Osteoblast (primary cell): ENCODE data around the gene KIRREL3. TPM values are rescaled to one million over a fixed set of nuclear protein-coding genes. Genes with fewer than 3 reads are reported as not detected.

Experiments
- DNase-seq: peaks from one replicate; pipeline ENCODE4 v3.0.0; 2011; ENCODE audit warnings: low spot score, mixed read lengths; ENCODE audit not compliant: insufficient read length; ENCODE audit errors: missing footprints
- H2AFZ ChIP-seq: 2 replicates; pipeline ENCODE4 v1.6.0; 2011; ENCODE audit warnings: mild to moderate bottlenecking, low read length
- H3K27ac ChIP-seq: 2 replicates; pipeline ENCODE4 v1.5.1; 2011; ENCODE audit warnings: mild to moderate bottlenecking, low read depth, low read length, moderate library complexity
- H3K27me3 ChIP-seq: 2 replicates; pipeline ENCODE4 v1.6.0; 2012; ENCODE audit warnings: mild to moderate bottlenecking, control low read depth, inconsistent platforms, low read length, moderate library complexity; ENCODE audit not compliant: insufficient read depth
- H3K36me3 ChIP-seq: 2 replicates; pipeline ENCODE4 v1.5.1; 2011; ENCODE audit warnings: mild to moderate bottlenecking, low read length, control low read depth, moderate library complexity; ENCODE audit not compliant: insufficient read depth
- H3K4me1 ChIP-seq: 2 replicates; pipeline ENCODE4 v1.5.1; 2011; ENCODE audit warnings: mild to moderate bottlenecking, low read length, control low read depth, moderate library complexity; ENCODE audit not compliant: insufficient read depth
- H3K4me2 ChIP-seq: 2 replicates; pipeline ENCODE4 v1.6.0; 2011; ENCODE audit warnings: mild to moderate bottlenecking, low read length; ENCODE audit not compliant: insufficient read depth
- H3K4me3 ChIP-seq: fragments of 200-600 bp; sonication (generic); 3 replicates; pipeline ENCODE4 v1.5.1; 2012; ENCODE audit warnings: mild to moderate bottlenecking, low read length, inconsistent platforms; ENCODE audit not compliant: insufficient read depth
- H3K79me2 ChIP-seq: 2 replicates; pipeline ENCODE4 v1.6.0; 2012; ENCODE audit warnings: mild to moderate bottlenecking, low read length, control low read depth, inconsistent platforms; ENCODE audit not compliant: insufficient read depth
- H3K9me3 ChIP-seq: 2 replicates; pipeline ENCODE4 v1.5.1; 2011; ENCODE audit warnings: low read depth, low read length, control low read depth
- H4K20me1 ChIP-seq: 2 replicates; pipeline ENCODE4 v1.6.0; 2012; ENCODE audit warnings: mild to moderate bottlenecking, low read length, control low read depth; ENCODE audit not compliant: insufficient read depth
- CTCF ChIP-seq: IDR thresholded peaks from 2 replicates; pipeline ENCODE4 v1.5.1; 2011; ENCODE audit warnings: mild to moderate bottlenecking, low read depth, low read length, moderate library complexity; ENCODE audit errors: extremely low read depth
- total RNA-seq: library from RNA; depleted of rRNA; stranded (reverse); fragments of >200 nt; gene quantifications from 2 replicates; pipeline ENCODE4 v1.2.3, GENCODE V29; 2012

Gene KIRREL3
- total RNA-seq, 1 donor = 3.6 TPM

DNA sequence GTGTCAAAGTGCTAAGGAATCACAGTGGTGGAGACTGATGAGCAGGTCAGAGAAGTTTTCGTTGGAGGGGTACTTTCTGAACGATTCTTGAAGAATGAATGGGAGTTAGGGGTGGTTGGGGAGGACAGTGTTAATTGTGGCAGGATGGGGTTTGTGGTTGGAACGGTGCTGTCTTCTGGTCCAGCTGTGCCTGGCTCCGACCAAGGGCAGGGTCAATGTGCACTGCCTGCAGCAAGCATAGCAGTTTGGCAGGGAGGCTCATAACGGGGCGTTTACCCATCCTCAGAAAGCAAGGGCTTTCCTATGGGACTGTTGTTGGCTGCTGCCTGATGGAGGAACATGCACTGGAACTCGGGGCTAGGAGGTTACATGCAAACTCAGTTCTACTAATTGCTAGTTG is 265.8 kb downstream of the KIRREL3 start:
- Histone ChIP-seq H3K79me2 (no peaks in the 10 kb centered on the region), H4K20me1 (no peaks in the 10 kb centered on the region), H3K4me2 (no peak overlapping the region), H3K27ac (no peak overlapping the region), H3K4me1 (peaks cover 17% of the 10 kb centered on the region), H3K9me3 (no peaks in the 10 kb centered on the region), H3K36me3 (no peaks in the 10 kb centered on the region), H3K27me3 (no peaks in the 10 kb centered on the region), H3K4me3 (no peak overlapping the region), H2AFZ (no peak overlapping the region)
- no peak for TF ChIP-seq CTCF
- no peak for DNase-seq

DNA sequence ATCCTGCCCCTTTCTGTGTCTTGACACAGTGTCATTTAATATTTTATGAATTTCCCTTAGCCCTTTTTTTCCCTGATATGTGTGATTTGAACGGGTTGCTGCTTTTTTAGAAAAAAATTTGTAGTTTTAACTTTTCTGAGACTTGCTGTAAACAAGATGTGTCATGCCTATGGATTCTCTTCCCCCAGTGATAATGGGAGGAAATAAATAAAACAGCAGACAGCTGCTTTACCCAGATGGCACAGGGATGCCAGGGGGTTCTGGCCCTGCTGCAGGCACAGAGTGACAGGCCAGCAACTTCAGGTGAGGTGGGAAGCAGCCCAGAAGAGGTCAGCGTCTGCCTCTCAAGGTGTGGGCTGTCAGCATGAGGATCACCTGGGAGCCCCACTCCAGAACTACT is 266.9 kb downstream of the KIRREL3 start:
- Histone ChIP-seq H3K4me2 (no peak overlapping the region), H3K36me3 (no peaks in the 10 kb centered on the region), H3K27me3 (no peaks in the 10 kb centered on the region), H3K27ac (no peak overlapping the region), H3K4me1 (peaks cover 11% of the 10 kb centered on the region), H2AFZ (no peak overlapping the region), H3K79me2 (no peaks in the 10 kb centered on the region), H3K4me3 (no peak overlapping the region), H4K20me1 (no peaks in the 10 kb centered on the region), H3K9me3 (no peaks in the 10 kb centered on the region)
- no peak for DNase-seq
- no peak for TF ChIP-seq CTCF

DNA sequence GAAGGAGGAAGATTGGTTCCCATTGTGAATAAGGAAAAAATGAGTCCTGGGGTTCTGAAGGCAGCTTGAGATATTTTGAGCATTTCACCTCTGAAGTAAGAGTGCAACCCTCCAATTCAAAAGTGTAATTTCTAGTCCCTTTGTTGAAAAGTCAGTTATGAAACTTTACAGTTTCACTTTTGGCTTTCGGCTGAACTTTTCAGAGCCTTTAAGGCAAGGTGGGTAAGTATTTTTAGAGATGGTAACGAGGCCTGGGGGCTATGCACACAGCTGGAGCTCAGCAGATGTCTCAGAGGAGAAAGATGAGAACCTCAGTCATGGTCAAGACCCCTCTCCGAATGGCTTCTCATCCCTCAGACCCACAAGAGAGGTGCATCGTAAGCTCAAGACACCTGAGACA is 267.6 kb downstream of the KIRREL3 start:
- H2AFZ ChIP-seq = no peak overlapping the region
- no peak for TF ChIP-seq CTCF
- H3K27me3 ChIP-seq = no peaks in the 10 kb centered on the region
- no peak overlapping the region for H3K27ac ChIP-seq
- no peak overlapping the region for H3K4me2 ChIP-seq
- no peaks in the 10 kb centered on the region for H4K20me1 ChIP-seq
- H3K9me3 ChIP-seq = no peaks in the 10 kb centered on the region
- no peaks in the 10 kb centered on the region for H3K79me2 ChIP-seq
- H3K4me3 ChIP-seq = no peak overlapping the region
- no peak for DNase-seq
- no peaks in the 10 kb centered on the region for H3K36me3 ChIP-seq
- H3K4me1 ChIP-seq = peaks cover 11% of the 10 kb centered on the region

GRCh38 chr11:126731576-126732142 is 268.9 kb downstream of the KIRREL3 start:
- Histone ChIP-seq H3K79me2 (no peaks in the 10 kb centered on the region), H3K4me2 (no peak overlapping the region), H3K27me3 (no peaks in the 10 kb centered on the region), H4K20me1 (peaks cover 8% of the 10 kb centered on the region), H3K27ac (no peak overlapping the region), H3K9me3 (no peaks in the 10 kb centered on the region), H3K36me3 (no peaks in the 10 kb centered on the region), H3K4me3 (no peak overlapping the region), H3K4me1 (peaks cover 11% of the 10 kb centered on the region), H2AFZ (no peak overlapping the region)
- TF ChIP-seq CTCF = no peak
- no peak for DNase-seq
